Astrocyte (in vitro differentiated cells and primary cell): Measurements from ENCODE around the gene BEST2.

ENCODE experiments used
- CTCF ChIP-seq: IDR thresholded peaks from 2 replicates; pipeline ENCODE4 v1.5.1; 2011; ENCODE audit warnings: low read depth, mild to moderate bottlenecking, inconsistent platforms, low read length, moderate library complexity; ENCODE audit not compliant: insufficient read depth
- EZH2 ChIP-seq: IDR thresholded peaks from 2 replicates; pipeline ENCODE4 v1.6.1; 2012; ENCODE audit warnings: mild to moderate bottlenecking, low read length, inconsistent platforms; ENCODE audit not compliant: insufficient read depth

- TF ChIP-seq EZH2 (no peak), CTCF (no peak)
Measured at GRCh38 chr19:12778017-12778904, 26.7 kb downstream of the BEST2 start.
